Lower leg skin (tissue), 4 donors: ENCODE results near the gene DHX32. TPM values are rescaled to one million over a fixed set of nuclear protein-coding genes. Genes with fewer than 3 reads are reported as not detected.
A peak's percentile ranks its signal among the peaks of the same experiment; 100 is the strongest.

Experiments
- DNase-seq, 2 donors: peaks; one replicate each; pipeline ENCODE4 v3.0.0-alpha.2; 2019; ENCODE audit warnings: low spot score in 2 of 2
- H3K4me3 ChIP-seq: fragments of 200-600 bp; sonication (generic); 2 replicates; pipeline ENCODE4 v1.5.1; 2017; ENCODE audit warnings: mild to moderate bottlenecking, low read depth; ENCODE audit not compliant: poor library complexity, severe bottlenecking
- POLR2A ChIP-seq, 2 donors: fragments of 450-650 bp; IDR thresholded peaks; one replicate each; pipeline ENCODE4 v1.6.1; 2016 to 2017; ENCODE audit warnings: antibody characterized with exemption in 2 of 2, mild to moderate bottlenecking in 1 of 2, moderate library complexity in 1 of 2
- WGBS, 2 donors: methylation state at CpG; one replicate each; pipeline ENCODE4 v1.1.5; 2018; 5-methylcytosine and 5-hydroxymethylcytosine counted together
- intact Hi-C: fragments of 100-400 bp; cut with DNase I; formaldehyde crosslinking; loops from one replicate; pipeline ENCODE4 v1.15.0; 2023; ENCODE audit warnings: low total_unique reads
- total RNA-seq, 4 donors: library from RNA; depleted of rRNA; stranded (reverse); fragments of >200 nt; gene quantifications; one replicate each; pipeline ENCODE4 v1.1.0, GENCODE V29; 2016
- TF ChIP-seq, protein P1 (sequence below), 3 donors: fragments of 450-650 bp; IDR thresholded peaks; one replicate each; pipeline ENCODE4 v1.5.1; 2016; ENCODE audit warnings: antibody characterized with exemption in 3 of 3, mild to moderate bottlenecking in 3 of 3, moderate library complexity in 2 of 3

DHX32 gene
- total RNA-seq, 4 donors from 2014 or later, result 43.4 to 68.2 (median 55.5) TPM

DNA sequence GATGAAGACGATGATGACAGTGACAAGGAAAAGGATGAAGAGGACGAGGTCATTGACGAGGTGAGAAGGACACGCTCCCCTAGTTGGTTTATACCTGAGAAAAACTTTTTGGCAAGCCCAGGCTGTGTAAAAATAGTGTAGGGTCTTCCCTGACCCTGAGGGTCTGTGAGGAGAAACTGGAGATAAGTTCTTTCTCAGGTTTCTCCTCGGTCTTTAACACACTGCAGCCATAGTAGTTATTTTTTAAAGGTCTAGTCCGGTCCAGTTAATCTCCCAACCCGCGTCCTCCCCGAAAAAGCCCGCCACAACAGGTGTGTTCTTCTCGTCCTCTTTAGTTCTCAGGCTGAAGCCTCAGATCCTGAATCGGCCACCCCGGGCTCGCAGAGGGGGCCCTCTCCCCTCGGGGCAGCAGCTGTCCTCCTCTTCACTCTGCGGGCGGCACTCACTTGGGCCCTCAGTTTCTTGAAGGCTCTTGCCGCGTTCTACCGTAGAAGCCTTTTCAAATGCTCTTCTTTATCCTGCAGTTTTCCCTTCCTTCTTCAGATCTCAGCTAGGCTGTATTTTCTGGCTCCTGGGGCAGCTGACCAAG lies 57.3 kb downstream of the DHX32 start:
- intact Hi-C loops, result no loop called here
- peak overlapping the region; percentile 93 for H3K4me3 ChIP-seq
- no peak for TF ChIP-seq POLR2A (IDR thresholded peaks at IDR 0.05)
- TF ChIP-seq, protein P1, sequence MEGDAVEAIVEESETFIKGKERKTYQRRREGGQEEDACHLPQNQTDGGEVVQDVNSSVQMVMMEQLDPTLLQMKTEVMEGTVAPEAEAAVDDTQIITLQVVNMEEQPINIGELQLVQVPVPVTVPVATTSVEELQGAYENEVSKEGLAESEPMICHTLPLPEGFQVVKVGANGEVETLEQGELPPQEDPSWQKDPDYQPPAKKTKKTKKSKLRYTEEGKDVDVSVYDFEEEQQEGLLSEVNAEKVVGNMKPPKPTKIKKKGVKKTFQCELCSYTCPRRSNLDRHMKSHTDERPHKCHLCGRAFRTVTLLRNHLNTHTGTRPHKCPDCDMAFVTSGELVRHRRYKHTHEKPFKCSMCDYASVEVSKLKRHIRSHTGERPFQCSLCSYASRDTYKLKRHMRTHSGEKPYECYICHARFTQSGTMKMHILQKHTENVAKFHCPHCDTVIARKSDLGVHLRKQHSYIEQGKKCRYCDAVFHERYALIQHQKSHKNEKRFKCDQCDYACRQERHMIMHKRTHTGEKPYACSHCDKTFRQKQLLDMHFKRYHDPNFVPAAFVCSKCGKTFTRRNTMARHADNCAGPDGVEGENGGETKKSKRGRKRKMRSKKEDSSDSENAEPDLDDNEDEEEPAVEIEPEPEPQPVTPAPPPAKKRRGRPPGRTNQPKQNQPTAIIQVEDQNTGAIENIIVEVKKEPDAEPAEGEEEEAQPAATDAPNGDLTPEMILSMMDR (IDR thresholded peaks at IDR 0.05), result no peak
- WGBS, 2 donors, result 0 to 1% methylated on average over 20 of the region's 20 CpGs
- no peak for DNase-seq

DNA sequence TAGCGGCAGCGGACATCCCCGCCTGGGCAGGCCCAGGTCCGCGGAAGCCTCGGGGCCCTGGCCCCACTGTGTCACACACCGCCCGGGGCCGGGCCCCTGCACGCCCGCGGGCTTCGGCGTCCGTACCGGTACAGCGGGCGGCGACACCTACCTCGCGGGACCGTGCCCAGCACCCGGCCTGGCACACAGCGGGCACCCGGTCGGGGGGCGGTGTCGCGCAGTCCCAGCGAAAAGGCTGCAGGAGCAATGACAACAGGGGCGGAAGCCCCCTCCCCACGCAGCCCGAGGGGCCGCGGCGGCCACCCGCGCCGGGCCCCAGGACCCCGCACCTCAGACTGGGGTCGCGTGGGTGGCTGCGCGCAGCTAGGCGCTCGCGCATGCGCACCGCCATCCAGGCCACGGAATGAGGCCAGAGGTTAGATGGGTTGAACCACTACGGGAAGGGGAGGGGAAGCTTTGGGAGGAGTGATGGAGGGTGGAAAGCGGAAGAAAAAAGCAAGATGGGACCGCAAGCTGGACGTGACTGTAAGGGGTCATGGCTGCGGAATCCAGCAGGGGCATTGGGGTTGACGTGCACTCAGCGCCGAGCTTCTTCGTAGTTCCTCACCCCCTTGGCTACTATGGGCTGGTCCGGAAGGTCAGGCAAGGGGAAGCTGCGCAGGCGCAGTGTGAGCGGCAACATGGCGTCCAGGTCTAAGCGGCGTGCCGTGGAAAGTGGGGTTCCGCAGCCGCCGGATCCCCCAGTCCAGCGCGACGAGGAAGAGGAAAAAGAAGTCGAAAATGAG lies 58.0 kb downstream of the DHX32 start, which contains the start of the genes BCCIP and UROS:
Gene BCCIP (plus strand): TSS at position 669 of the 785 bp plus-strand sequence. CDS start 12 bp downstream, at position 681.
Gene UROS (minus strand): TSS at position 381 of the 785 bp plus-strand sequence. CDS start 6,759 bp downstream, outside the sequence.
- TF ChIP-seq, protein P1 (IDR thresholded peaks at IDR 0.05), result peak in 1 of 3 donors; percentile 52
- TF ChIP-seq POLR2A (IDR thresholded peaks at IDR 0.05), result peak in 1 of 2 donors; percentile 27
- WGBS, 2 donors, result 0 to 1% methylated on average over 41 to 44 of the region's 74 CpGs
- intact Hi-C loops, result no loop called here
- H3K4me3 ChIP-seq, result peak within 1 kb of the TSS; percentile 93
- peak; percentile 86 to 97 for DNase-seq

DNA sequence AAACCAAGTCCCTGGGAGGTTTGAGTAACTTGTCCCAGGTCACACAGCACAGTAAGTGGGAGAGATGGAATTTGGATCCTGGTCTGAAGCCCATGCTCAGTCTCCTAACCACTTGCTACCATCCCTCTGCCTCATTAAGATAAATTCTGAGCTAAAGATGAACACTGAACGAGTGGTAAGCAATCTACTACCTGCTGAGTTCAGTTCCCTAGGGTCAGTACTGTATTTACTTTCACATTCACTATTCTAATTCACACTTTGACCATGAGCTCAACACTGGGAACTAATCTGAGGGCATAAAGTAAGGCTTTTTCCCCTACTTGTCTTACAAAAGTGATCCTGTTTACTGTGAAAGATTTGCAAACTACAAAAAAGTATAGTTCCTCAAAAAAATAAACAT lies 60.4 kb downstream of the DHX32 start:
- TF ChIP-seq, protein P1 (IDR thresholded peaks at IDR 0.05), result no peak
- TF ChIP-seq POLR2A (IDR thresholded peaks at IDR 0.05), result no peak
- intact Hi-C loops, result no loop called here

DNA sequence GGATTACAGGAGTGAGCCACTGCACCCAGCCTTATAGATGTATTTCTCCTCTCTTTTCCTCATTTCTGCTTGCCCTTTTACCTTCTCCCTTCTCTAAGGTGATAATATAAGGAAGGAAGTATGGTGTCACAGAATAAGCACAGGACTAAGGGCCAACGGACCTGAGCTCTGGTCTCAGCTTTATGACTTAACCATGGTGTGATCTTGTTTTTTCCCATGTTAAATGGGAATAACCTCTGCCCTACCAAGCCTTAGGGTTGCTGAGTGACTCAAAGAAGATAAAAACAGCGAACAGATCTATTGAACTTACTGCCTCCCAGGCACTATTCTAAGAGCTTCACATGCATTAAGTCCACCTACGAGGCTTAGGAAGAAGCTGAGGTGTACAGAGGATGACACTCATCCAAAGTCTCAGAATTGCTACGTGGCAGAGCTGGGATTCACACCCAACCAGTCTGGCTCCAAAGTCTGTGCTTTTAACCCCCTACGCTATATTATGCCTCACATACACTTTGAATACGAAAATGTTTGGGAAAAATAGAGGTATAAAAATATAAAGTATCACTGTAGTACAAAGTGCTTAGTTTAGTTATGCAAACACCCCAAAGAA lies 63.6 kb downstream of the DHX32 start:
- no peak for DNase-seq
- intact Hi-C loops, result no loop called here
- no peak overlapping the region for H3K4me3 ChIP-seq
- 88 to 89% methylated on average over 6 of the region's 6 CpGs for WGBS, 2 donors
- TF ChIP-seq, protein P1 (IDR thresholded peaks at IDR 0.05), result no peak
- no peak for TF ChIP-seq POLR2A (IDR thresholded peaks at IDR 0.05)

More for the DNA sequence above, 60.4 kb downstream of the DHX32 start:
- 57 to 67% methylated on average over 1 of the region's 1 CpG for WGBS, 2 donors
- DNase-seq, result no peak
- no peak overlapping the region for H3K4me3 ChIP-seq

DNA sequence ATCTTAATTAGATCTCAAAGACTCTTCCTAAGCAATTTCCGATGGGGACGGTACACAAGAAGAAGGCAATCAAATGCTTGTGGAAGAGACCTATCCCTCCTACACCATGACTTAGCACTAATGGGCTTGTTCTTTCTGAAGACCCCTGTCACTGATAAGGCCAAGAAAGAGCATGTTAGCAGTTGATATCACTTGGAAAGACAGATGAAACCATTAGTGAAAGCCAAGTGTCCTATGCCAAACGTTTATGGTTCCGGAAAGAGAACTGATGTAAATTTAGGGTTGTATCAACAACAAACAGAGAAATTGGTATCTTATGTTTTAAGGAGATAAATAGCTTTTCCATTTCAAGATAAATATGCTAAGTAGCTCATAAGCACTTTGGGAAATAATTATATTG lies 64.5 kb downstream of the DHX32 start:
- TF ChIP-seq POLR2A (IDR thresholded peaks at IDR 0.05), result no peak
- TF ChIP-seq, protein P1 (IDR thresholded peaks at IDR 0.05), result no peak
- DNase-seq, result no peak
- no peak overlapping the region for H3K4me3 ChIP-seq
- intact Hi-C loops, result no loop called here
- WGBS, 2 donors, result 91 to 92% methylated on average over 4 of the region's 4 CpGs
